ENCODE results near the gene RND3.

The RND3 gene, protein sequence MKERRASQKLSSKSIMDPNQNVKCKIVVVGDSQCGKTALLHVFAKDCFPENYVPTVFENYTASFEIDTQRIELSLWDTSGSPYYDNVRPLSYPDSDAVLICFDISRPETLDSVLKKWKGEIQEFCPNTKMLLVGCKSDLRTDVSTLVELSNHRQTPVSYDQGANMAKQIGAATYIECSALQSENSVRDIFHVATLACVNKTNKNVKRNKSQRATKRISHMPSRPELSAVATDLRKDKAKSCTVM

DNA sequence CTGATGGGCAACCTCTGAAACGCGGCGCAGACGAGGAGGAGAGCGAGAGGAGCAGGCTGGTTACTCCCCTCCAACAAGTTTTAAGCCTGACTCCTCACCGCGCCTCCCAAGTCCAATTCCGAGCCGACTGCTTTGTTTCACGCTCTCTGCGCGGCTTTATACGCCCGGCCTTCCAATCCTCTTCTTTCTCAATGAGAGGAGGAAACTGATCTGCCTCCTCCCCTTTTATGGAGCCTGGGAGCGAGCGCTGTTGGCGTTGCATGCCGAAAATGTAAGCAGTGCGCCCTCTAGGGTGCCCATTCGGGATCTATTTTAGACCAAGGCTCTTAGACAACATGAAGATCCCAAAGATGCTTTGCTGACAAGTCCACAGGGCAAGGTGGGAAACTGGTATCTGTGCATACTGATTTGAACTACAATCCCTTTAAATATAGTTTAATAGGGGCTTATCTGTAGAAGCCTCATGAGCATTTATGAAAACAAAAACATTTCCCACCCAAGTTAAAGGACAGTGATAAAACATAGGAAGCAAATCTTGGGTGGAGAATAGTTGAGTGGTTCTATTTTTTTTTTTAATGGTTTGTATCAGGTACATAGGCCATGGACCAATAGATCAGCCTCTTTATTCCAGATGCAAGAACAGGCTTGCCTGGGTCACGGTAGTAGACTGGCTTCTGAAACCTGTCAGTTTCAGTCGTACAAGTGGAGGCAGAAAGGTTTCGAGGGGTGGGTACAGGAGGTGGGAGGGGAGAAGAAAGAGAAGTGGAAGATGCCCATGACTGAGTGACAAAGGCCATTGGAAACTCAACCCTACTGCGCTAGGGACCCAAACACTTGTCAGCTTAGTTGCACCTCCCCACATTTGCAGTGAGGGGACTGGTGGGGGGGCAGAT is at the start of gene RND3:
Gene RND3, minus strand, starts transcription at position 131 of the 893 bp plus-strand sequence. CDS start 250 bp downstream, outside the sequence.
- DNase-seq: peak; percentile 79

DNA sequence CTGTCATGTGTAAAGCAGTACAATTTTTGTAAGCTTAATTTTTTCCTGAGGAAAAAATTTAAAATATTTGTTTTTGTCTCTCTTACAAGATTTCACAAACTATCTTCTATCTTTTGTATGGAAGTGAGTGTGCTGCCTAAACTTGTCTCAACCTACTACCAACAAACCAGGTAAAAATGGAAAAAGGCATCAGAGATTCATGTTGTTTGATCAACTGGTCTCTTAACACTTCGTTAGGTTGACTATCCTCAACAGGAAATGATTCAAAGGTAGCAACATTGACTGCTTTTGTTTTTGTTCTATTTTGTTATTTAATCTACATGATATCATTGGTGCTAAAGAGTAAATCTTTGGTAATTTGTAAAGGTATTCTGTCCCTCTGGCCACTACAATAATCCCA is 47.7 kb upstream of the RND3 start:
- no peak for DNase-seq

DNA sequence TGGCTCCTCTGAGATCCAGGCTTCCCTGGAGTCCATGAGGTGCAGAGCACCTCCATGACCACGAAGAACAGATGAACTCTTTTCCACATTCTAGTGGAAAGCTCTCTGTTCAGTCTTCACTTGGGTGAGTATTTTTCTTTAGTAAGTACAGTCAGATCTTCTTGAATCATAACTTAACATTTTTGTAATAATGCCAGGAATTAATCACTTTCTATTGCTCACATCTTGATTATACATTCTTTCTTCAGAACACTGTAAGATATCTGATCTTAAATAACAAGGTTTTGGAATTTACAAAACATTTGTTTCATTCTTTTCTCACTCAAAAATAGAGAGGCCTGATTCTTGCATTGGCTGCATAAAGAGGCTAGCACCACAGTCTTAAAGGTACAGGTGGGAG is 45.4 kb upstream of the RND3 start:
- no peak for DNase-seq

DNA sequence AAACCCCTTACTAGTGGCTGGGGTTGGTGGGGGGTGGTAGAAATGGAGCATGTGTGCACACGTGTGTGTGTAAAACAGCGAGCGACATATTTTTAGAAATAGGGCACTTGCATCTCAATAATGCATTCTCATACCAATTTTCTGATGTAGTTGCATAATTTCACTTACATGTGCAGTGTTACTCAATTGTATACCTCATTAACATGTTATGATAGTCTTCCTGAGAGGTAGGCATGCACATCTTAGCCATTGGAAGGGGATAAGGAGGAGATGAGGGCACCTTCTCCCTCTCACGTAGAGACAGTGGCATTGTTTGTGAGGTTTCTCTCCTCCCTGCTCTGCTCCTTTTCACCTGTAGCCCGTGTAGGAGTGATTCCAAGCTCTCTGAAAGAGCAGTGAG is 44.6 kb upstream of the RND3 start:
- DNase-seq: no peak

DNA sequence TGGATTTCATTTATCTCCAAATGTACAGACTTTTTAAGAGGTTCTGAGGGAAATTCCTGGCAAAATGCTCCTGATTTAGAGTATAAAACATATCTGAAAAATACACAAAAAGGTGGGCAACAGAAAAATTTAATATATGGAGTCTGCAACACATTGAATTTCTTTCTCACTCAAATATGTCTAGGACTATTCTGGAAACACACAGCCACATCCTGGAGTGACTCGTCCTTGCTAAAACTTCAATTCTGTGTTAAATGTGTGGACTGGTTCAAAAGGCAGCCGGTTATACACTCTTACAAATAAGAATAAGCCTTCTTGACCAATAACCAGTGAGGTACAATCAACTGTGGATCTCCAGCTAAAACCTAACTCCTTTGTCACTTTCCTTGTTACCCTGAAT is 44.1 kb upstream of the RND3 start:
- no peak for DNase-seq

DNA sequence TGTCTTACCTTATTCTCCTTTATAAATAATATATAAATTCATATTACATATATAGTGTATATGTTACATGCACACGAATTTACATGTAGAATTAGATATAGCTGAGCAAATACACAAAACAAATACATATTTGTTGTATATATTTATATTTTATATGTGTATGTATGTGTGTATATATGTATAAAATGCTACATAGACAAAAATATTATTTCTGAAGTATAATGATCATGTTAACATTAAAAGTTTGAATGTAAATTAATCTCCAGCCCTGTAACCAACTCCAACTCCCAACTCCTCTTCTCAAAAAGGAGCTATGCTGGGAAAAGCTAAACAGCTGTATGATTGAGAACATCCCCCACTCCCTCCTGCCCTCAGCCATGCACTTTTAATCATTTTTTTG is 42.7 kb upstream of the RND3 start:
- no peak for DNase-seq

DNA sequence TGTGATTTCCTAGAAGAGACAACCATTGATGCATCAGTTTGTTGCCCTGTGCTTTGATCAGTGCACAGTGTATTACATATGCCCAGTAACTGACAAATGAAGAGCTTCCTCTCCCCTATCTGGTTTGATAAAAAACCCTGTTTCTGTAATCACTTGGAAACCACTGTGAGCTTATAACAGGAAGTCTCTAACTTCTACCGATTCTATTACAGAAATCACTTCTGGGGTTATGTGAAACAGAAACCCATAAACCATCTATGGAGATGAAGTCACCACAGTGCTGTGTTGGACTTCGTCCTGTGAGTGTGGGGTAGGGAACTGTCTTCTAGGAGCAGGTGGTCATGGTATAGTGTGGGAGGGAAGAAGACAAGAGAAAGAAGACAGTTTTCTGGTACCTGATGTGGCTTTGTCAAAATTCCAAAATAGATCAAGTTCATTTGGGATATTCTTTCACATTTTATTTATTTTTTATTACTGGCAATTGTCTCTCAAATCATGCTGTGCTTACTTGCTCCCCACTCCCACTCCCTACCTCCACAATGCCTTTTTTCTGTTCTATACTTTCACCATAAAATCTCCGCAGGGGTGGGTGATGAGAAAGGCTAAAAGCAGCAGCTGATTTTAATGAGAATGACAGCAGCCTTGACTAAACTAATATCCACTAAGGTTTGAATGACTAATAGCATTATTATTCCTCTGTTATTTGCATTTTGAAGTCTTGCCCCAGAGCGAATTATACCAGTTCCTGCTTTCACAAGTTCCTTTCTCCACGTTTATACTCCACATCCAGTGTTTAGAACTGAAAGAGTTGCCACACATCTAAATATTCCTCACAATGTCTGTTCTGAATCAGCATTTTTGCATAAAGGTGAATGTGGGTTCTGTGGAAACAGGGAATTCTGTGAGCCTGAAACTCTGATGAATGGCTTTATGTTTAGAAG is 41.7 kb upstream of the RND3 start:
- DNase-seq: no peak

DNA sequence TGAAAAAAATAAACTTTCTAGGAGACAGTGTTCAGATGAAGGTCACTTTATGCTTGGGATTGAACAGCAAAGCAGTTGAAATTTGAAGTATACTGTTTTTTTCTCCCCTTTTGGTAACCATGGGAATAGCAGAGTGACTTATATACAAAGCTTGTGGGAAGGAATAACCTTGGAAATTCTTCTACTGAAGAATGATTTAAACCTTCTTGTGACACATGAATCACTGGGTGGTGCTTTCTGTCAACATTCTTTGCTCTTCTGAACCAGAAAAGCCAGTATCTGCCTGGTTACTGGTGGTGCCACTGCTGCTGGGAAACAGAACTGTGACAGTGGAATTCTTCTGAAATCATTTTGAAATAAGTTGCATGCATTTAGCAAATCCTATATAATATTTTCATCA is 39.4 kb upstream of the RND3 start:
- DNase-seq: no peak

DNA sequence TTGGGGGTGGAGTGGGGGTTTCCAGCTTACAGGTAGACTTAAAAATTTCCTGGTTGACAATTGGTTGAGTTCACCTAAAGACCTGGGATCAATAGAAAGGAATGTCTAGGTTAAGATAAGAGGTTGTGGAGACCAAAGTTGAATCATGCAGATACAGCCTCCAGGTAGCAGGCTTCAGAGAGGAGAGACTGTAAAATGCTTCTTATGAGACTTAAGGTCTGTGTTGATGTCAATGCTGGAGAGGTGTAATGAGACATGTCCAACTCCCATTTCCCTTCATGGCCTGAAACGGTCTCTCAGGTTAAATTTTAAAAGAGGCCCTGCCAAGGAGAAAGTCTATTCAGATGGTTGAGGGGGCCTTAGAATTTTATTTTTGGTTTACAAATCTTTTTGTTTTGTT is 38.5 kb upstream of the RND3 start:
- DNase-seq: no peak

DNA sequence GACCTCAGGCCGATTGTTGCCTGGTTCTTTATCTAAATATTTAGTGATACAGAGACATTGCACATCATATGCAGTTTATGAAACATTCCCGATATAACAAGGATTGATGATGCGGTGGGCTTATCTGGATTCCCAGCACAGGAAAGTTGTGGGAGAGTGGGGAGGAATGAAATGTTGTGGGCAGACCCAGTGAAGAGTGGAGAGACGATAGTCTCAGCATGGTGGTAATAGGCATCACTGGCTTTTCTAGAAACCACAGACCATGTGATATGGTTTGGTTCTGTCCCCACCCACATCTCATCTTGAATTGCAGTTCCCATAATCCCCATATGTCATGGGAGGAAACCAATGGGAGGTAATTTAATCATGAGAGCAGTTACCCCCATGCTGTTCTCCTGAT is 34.8 kb upstream of the RND3 start:
- no peak for DNase-seq

DNA sequence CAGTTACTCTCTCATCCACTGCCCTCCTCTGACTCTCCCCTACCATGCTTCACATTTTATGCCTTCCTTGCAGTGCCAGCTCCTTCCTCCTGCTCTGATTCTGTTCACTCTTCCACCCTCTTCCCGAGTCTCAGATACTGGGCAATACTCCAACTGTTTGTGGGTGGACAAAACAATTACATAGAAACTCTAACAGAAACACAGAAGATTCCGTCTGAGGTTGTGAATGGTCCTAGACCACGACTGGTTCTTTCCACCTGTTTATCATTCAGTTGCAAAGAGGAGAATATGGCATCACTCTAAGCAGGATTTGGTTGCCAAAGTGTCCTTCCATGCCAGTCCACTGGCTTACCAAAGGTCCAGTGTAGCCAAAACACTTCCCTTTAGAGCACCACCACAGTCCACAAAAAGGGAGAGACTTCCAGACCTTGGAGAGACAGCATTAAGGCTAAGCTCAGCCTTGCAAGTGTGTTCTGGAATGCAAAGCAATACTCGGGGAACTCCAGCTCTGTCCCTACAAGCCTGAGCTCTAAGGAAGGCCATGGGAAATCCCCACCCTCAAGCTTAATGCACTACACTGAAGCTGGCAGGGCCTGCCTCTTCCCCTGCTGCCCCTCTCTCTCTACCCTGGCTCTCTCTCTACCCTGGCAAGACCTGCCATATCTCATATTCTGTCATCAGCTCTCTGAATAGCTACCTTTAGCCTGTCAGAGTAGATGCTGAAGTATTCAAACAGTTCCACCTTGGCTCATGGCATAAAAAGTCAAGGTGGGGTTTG is 33.6 kb upstream of the RND3 start:
- DNase-seq: no peak

DNA sequence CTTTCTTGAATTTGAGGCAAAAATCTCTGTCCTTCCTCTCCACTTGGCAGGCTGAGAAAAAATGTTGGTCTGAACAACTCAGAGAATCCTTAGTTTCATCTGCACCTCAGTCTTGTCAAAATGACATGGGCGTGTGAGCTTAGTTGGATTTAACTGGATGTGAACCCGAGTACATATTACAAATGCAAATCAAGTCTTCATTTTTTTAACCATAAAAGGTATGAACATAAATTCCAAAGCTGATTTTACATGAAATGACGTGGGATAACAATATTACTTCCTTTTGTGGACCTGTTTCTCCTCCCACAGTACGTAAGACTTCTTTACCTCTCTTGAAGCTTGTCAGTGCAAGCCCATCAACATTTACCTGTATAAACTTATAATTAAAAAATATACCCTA is 32.6 kb upstream of the RND3 start:
- no peak for DNase-seq

DNA sequence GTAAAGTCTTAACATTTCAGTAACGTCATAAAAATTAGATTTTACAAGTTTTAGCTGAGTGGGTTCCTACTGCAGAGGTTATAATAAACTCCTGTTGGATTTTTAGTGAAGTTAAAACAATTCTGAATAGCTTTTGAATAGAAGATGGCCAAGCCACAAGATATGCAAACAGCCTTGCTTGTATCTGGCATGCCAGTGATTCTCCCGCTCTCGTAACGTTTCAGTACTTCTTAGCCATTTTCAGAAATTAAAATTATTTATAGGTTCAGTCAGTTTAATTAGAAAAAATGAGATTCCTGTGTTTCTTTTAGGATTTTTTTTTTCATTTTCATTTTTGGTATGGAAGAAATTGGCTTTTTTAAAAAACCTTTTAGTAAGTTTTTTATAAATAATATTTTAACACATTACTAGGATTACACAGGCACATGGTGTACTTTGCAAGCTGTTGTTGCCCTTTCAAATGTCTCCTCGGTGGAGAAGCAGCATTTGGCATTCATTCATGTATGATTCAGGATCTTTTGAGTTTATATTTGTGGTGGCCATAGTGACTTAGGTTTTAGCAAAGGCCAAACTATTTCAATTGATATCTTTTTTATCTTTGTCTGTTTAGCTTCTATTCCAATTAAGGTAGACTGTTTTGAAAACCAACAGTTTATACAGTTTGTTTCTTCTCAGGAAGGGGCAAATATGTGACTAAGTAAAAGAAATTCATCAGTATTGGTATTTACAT is 30.6 kb upstream of the RND3 start:
- DNase-seq: no peak

DNA sequence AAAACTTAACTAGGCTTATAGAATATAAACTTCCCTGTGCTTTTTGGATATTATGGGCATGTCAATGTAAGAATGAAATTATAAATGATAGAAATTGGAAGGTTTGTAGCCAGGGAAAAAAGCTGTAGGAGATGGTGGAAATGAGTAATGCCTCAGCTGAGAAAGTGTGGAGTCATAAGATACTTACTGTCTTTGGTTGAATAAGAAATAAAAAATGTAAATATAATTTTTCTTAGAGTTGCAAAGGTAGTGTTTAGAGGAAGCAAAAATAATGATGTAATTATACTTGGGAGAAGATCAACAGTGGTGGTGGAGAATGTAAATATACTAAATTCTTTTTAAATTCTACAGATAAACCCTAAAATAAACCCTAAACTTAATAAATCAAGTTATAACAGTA is 26.2 kb upstream of the RND3 start:
- DNase-seq: no peak

DNA sequence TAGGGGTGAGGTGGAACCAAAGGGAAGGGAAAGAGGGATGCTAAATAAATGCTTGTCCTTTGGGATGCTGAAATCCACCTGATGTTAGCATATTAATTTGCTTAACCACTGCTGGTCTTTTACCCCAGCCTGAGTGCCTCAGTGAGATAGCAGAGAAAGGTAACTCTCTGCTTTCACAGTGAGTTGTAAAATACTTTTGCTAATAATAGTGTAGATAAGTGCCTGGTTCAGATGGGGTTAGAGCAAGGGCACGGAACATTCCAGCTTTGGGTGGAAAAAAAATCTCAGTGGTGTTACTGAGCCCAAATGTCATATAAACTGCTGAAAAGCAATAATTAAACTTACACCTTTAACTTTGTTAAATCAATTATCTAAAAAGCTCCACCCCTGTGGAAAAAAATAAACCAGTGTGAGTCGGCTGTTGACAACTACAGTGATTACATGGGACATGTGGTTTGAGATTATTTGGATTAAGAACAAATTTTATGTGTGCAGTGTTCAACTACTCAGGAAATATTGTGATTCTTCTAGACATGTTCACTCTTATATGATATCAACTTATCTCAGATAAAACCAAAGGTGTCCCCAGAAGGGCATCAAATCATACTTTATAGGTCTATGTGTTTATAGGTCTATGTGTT is 21.1 kb upstream of the RND3 start:
- DNase-seq: no peak

DNA sequence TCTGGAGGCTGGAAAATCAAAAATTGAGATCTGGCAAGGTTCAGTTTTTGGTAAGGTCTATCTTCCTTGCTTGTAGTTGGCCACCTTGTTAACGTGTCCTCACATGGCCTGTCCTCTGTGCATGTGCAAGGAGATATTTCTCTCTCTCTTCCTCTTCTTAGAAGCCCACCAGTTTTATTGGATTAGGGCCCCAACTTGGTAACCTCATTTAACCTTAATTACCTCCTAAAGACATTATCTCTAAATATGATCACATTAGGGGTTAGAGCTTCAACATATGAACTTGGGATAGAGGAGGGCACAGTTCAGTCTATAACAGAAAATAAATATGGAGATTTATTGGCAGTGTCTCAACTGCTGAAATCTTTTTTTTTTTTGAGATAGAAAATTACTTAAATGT is 19.6 kb upstream of the RND3 start:
- DNase-seq: no peak

DNA sequence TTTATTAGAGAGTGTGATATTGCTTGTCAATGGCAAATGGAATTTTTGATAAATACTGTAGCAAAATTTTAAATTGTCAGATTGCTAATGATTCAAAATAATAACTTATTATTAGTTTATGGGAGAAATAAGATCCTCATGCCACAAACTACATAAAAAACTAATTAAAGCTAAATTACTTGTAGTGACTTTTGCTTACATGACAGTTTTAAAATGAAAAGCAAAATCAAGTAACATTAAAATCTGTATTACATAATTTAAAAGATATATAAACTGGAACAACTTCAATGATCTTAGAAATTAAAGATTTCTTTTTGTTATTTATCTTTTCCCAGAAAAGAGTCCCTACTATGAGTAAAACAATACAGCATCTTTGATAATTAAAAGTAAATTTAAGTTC is 17.7 kb upstream of the RND3 start:
- no peak for DNase-seq

DNA sequence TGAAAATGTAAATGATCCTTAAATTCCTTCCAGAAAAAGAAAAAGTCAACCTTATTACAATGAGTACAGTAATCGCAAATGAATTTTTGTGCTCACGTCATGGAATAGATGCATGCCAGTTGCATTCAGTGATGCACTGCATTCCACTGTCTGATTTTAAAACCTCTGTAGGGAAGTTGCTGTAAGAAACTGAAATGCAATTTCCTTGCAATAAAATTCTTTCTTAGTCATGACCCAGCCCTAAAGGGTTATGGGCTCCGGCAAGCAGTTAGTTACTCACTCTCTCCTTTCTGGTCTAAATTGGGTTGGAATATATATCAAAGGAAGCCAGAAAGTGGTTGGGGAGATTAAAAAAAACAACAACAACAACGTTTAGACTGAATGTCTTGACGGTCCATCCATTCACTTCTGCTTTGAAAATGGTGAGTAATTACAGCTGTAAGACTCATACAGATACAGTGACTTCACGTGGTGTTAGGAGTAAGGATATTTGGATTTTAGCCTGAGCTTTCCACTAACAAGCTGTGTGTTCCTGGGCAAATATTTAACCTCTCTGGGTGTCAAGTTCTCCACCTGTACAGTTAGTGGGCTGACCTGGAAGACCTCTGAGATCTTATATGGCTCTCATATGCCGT is 8.6 kb upstream of the RND3 start:
- DNase-seq: no peak

DNA sequence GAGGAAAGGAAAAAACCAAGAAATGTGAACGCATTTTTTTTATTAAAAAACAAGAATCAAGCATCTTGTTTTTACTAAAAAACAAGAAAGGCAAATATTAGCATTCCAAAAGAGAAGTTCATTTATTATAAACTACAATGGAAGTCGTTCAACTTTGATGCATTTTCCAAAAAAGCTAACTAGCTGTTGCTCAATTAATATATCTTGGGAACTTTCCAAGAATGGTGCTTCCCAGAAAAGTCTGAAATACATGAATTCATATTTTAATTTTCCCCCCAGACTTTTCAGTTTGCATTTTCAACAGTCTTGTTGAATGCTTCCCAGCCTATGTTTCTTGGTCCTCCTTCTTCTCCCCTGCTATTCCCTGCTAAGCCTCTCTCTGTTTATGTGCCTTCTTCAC is 7.5 kb upstream of the RND3 start:
- DNase-seq: no peak

DNA sequence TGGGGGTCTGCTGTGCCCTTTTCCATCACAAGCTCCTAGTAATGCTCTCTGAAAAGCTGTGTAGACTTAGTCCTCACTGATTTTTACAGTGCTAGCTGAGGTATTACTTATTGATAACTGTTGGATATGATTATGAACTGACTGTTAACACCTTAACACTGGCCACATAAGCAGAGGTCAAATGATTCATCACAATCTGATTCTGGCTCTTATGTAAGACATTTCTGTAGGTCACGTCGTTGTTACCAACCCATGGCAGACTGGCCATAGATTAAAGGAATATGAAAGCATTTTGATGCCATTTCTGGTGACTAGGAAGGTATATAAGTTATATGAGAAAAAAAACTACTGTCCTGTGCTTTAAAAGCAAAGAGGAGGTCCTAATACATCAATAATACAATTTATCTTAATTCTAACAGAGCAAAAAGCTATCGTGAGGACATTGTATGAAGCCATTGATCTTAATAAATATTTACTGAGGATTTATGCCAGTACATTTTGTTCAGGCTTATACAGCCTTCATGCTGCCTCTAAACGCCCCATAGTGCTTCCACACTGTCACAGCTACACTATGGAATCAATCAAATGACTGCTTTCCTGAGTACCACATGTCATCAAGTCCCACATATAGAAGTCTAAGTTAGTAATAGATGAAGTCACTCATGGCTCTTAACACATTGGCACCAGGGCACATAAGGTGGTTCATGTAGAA is 6.9 kb upstream of the RND3 start:
- no peak for DNase-seq

All from activated CD4-positive, alpha-beta T cell treated with anti-CD3 and anti-CD28 coated beads for 48 hours (primary cell).